Right atrium auricular region (tissue), 2 donors: ENCODE measurements around the gene GTF3A. TPM values are rescaled to one million over a fixed set of nuclear protein-coding genes. Genes with fewer than 3 reads are reported as not detected.
"Not testable (repeated sequence)": the region's sequence is repeated elsewhere in the genome, so short reads cannot be mapped to it uniquely, and the experiment has no call there.

ENCODE experiments used
- DNase-seq: peaks from one replicate; pipeline ENCODE4 v3.0.0-alpha.2; 2019; ENCODE audit warnings: low spot score
- H3K27ac ChIP-seq, 2 donors: fragments of 200-600 bp; sonication (generic); 1 replicate in 1 of 2; 2 replicates in 1 of 2; pipeline ENCODE4 v1.5.1; 2016 to 2019
- H3K27me3 ChIP-seq, 2 donors: fragments of 200-600 bp; sonication (generic); one replicate each; pipeline versions ENCODE4 v1.5.1 to v1.6.0; 2017 to 2019
- H3K36me3 ChIP-seq: fragments of 200-600 bp; sonication (generic); one replicate; pipeline ENCODE4 v1.5.1; 2016
- H3K4me1 ChIP-seq, 2 donors: fragments of 200-600 bp; sonication (generic); one replicate each; pipeline versions ENCODE4 v1.5.1 to v1.6.0; 2017 to 2019
- H3K4me3 ChIP-seq, 2 donors: fragments of 200-600 bp; sonication (generic); 1 replicate in 1 of 2; 2 replicates in 1 of 2; pipeline ENCODE4 v1.5.1; 2017 to 2019; ENCODE audit warnings: mild to moderate bottlenecking in 1 of 2, moderate library complexity in 1 of 2
- H3K9me3 ChIP-seq, 2 donors: fragments of 200-600 bp; sonication (generic); one replicate each; pipeline ENCODE4 v1.5.1; 2019
- CTCF ChIP-seq, 2 donors: fragments of 200-600 bp; sonication (generic); IDR thresholded peaks; one replicate each; pipeline ENCODE4 v1.5.1; 2019; ENCODE audit warnings: antibody characterized with exemption in 2 of 2
- total RNA-seq, 2 donors: library from RNA; depleted of rRNA; stranded (reverse); fragments of >200 nt; gene quantifications; one replicate each; pipeline ENCODE4 v1.1.0, GENCODE V29; 2016

GTF3A gene
- total RNA-seq, 2 donors from 2014 or later = 227 to 327 TPM

DNA sequence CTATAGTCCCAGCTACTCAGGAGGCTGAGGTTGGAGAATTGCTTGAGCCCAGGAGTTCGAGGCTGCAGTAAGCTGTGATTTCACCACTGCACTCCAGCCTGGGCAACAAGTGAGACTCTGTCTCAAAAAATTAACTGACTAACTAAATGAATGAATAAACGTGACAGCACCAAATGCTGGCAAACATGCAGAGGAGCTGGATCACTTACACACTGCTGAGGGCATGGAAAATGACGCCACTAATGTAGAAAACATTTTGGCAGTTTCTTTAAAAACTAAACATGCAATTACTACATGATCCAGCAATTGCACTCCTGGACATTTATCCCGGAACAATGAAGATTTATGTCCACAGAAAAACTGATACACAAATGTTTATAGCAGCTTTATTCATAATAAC, 31.3 kb upstream of the GTF3A start:
- Histone ChIP-seq H3K4me3 (no peak overlapping the region), H3K36me3 (no peaks in the 10 kb centered on the region), H3K27me3 (no peaks in the 10 kb centered on the region), H3K27ac (no peak overlapping the region), H3K4me1 (no peaks in the 10 kb centered on the region), H3K9me3 (no peaks in the 10 kb centered on the region)
- DNase-seq = no peak
- TF ChIP-seq CTCF (IDR thresholded peaks at IDR 0.05) = no peak

GRCh38 chr13:27395007-27395510, 29.4 kb upstream of the GTF3A start:
- no peak for TF ChIP-seq CTCF (IDR thresholded peaks at IDR 0.05)
- Histone ChIP-seq H3K27ac (no peak overlapping the region), H3K4me3 (no peak overlapping the region), H3K36me3 (no peaks in the 10 kb centered on the region), H3K9me3 (no peaks in the 10 kb centered on the region), H3K27me3 (no peaks in the 10 kb centered on the region), H3K4me1 (no peaks in the 10 kb centered on the region)
- DNase-seq = no peak

- Histone ChIP-seq H3K27ac (no peak overlapping the region), H3K27me3 (no peaks in the 10 kb centered on the region), H3K4me3 (no peak overlapping the region), H3K4me1 (no peaks in the 10 kb centered on the region), H3K36me3 (no peaks in the 10 kb centered on the region), H3K9me3 (no peaks in the 10 kb centered on the region)
- no peak for TF ChIP-seq CTCF (IDR thresholded peaks at IDR 0.05)
- no peak for DNase-seq
Observed at GRCh38 chr13:27396252-27396846, 28.1 kb upstream of the GTF3A start.

DNA sequence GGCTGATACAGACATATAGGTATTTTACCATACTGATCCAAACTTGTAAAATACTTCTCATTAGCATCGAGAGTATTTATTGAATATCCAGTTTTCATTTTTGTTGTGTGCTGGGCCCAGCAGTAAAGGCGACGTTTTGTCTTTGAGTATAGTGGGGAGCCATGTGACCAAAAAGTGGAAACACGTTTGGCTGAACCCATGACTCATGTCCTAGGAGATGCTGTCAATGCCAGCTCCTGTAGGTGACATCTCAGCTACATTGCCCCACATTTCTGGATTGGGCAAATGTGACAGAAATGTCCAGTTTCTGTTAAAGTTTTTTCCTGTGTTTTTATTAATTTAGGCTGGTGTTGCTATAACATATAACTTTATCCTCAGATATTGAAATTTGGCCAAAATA, 26.1 kb upstream of the GTF3A start:
- Histone ChIP-seq H3K27ac (no peak overlapping the region), H3K4me3 (no peak overlapping the region), H3K9me3 (no peaks in the 10 kb centered on the region), H3K36me3 (no peaks in the 10 kb centered on the region), H3K27me3 (no peaks in the 10 kb centered on the region), H3K4me1 (peaks cover 0 to 8% of the 10 kb centered on the region in 2 donors)
- no peak for TF ChIP-seq CTCF (IDR thresholded peaks at IDR 0.05)
- no peak for DNase-seq

DNA sequence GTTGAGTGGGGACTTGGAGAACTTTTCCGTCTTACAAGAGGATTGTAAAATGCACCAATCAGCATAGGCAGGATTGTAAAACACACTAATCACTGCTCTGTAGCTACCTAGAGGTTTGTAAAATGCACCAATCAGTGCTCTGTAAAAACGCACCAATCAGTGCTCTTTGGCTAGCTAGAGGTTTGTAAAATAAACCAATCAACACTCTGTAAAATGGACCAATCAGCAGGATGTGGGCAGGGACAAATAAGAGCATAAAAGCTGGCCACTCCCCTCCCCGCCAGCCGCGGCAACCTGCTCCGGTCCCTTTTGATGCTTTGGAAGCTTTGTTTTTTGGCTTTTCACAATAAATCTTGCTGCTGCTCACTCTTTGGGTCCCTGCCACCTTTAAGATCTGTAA, 24.0 kb upstream of the GTF3A start:
- not testable (repeated sequence) for H3K36me3 ChIP-seq, H3K4me3 ChIP-seq, H3K27me3 ChIP-seq, H3K27ac ChIP-seq, H3K9me3 ChIP-seq, DNase-seq
- H3K4me1 ChIP-seq = peaks cover 0 to 13% of the 10 kb centered on the region in 2 donors

DNA sequence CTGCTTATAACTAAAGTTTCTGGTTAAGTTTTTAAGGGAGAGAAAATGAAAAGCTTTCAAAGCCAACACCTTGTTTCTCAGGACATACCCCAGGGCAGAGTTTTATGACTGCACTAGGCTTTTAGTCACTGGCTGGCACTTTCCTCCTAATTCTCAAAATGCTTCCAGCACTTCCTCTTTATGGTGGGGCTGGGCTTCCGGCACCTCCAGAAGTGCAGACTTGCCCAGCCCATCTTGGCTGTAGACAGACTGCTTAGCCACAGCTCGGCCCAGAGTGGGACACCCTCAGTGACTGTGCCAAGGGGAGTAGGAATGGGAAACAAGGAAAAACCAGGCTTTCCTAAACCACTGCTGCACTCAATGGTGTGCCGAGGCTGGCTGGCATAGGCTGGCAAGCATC, 23.2 kb upstream of the GTF3A start:
- no peaks in the 10 kb centered on the region for H3K36me3 ChIP-seq
- no peaks in the 10 kb centered on the region for H3K9me3 ChIP-seq
- DNase-seq = no peak
- no peak overlapping the region for H3K4me3 ChIP-seq
- no peak overlapping the region for H3K27ac ChIP-seq
- peaks cover 0 to 13% of the 10 kb centered on the region in 2 donors for H3K4me1 ChIP-seq
- no peaks in the 10 kb centered on the region for H3K27me3 ChIP-seq
- no peak for TF ChIP-seq CTCF (IDR thresholded peaks at IDR 0.05)
